HG02678 (cell line): ENCODE data around the gene ABTB2.

Experiments
- ATAC-seq: cut with Tn5 transposase; IDR thresholded peaks from one replicate; pipeline ENCODE4 v1.9.1; 2021; ENCODE audit warnings: mild to moderate bottlenecking, moderate library complexity; ENCODE audit not compliant: unreplicated experiment

The ABTB2 gene

GRCh38 chr11:34178209-34178821, 179.5 kb downstream of the ABTB2 start:
- ATAC-seq: no peak

GRCh38 chr11:34176751-34177209, 181.0 kb downstream of the ABTB2 start:
- ATAC-seq: no peak

GRCh38 chr11:34175284-34176019, 182.4 kb downstream of the ABTB2 start:
- ATAC-seq: peak; percentile 50

- ATAC-seq: peak; percentile 88
These were observed 183.3 kb downstream of the ABTB2 start for GRCh38 chr11:34174412-34175041.

- no peak for ATAC-seq
These were observed 184.8 kb downstream of the ABTB2 start for GRCh38 chr11:34173050-34173449.

GRCh38 chr11:34169686-34170085, 188.1 kb downstream of the ABTB2 start:
- ATAC-seq: no peak

- ATAC-seq: no peak
These were observed 189.0 kb downstream of the ABTB2 start for GRCh38 chr11:34168642-34169420.

GRCh38 chr11:34167961-34168360, 189.8 kb downstream of the ABTB2 start:
- ATAC-seq: no peak

GRCh38 chr11:34166806-34167740, 190.7 kb downstream of the ABTB2 start:
- ATAC-seq: no peak

GRCh38 chr11:34165786-34166555, 191.8 kb downstream of the ABTB2 start:
- no peak for ATAC-seq

- no peak for ATAC-seq
These were observed 192.7 kb downstream of the ABTB2 start for GRCh38 chr11:34165121-34165520.

- no peak for ATAC-seq
These were observed 195.0 kb downstream of the ABTB2 start for GRCh38 chr11:34162856-34163255.

- ATAC-seq: no peak
These were observed 195.4 kb downstream of the ABTB2 start for GRCh38 chr11:34162493-34162820.

- no peak for ATAC-seq
These were observed 195.9 kb downstream of the ABTB2 start for GRCh38 chr11:34161812-34162492.

- ATAC-seq: no peak
These were observed 196.4 kb downstream of the ABTB2 start for GRCh38 chr11:34161361-34161760.

- no peak for ATAC-seq
These were observed 197.0 kb downstream of the ABTB2 start for GRCh38 chr11:34160791-34161190.

GRCh38 chr11:34160049-34160721, 197.6 kb downstream of the ABTB2 start:
- no peak for ATAC-seq

GRCh38 chr11:34158661-34159060, 199.1 kb downstream of the ABTB2 start:
- ATAC-seq: no peak
